Large intestine (tissue), 3 donors: Measurements from ENCODE around the gene PDGFA. TPM values are rescaled to one million over a fixed set of nuclear protein-coding genes. Genes with fewer than 3 reads are reported as not detected.

Experiments used
- DNase-seq, 2 donors: peaks; one replicate each; pipeline versions ENCODE4 v3.0.0 to v3.0.0-alpha.2; 2013
- H3K27ac ChIP-seq: one replicate; pipeline ENCODE4 v1.5.1; 2013; ENCODE audit warnings: low read length
- H3K27me3 ChIP-seq: 2 replicates; pipeline ENCODE4 v1.6.1; 2013; ENCODE audit warnings: low read length; ENCODE audit not compliant: control insufficient read depth, insufficient read depth
- H3K36me3 ChIP-seq: 2 replicates; pipeline ENCODE4 v1.6.1; 2013; ENCODE audit warnings: low read length; ENCODE audit not compliant: control insufficient read depth, insufficient read depth
- H3K4me1 ChIP-seq: one replicate; pipeline ENCODE4 v1.6.1; 2013; ENCODE audit warnings: low read length; ENCODE audit not compliant: control insufficient read depth, insufficient read depth
- H3K4me3 ChIP-seq: one replicate; pipeline ENCODE4 v1.5.1; 2013; ENCODE audit warnings: low read length
- H3K9me3 ChIP-seq: one replicate; pipeline ENCODE4 v1.6.1; 2013; ENCODE audit warnings: mild to moderate bottlenecking, low read depth, low read length, moderate library complexity; ENCODE audit not compliant: control insufficient read depth
- WGBS: methylation state at CpG from one replicate; pipeline ENCODE4 v1.1.5; 2013; ENCODE audit warnings: low lambda C conversion rate; ENCODE audit not compliant: insufficient coverage; 5-methylcytosine and 5-hydroxymethylcytosine counted together
- polyA plus RNA-seq: library from polyadenylated mRNA; unstranded; fragments of 120-200 nt; gene quantifications from one replicate; pipeline ENCODE4 v1.2.1, GENCODE V29; 2013

The PDGFA gene
- polyA plus RNA-seq, 1 donor, result 104 TPM

GRCh38 chr7:536231-536630 is 16.6 kb upstream of the PDGFA start:
- 100% methylated on average over 1 of the region's 12 CpGs for WGBS

GRCh38 chr7:534959-535358 is 15.3 kb upstream of the PDGFA start:
- peaks cover 12% of the 10 kb centered on the region for H3K9me3 ChIP-seq
- no peaks in the 10 kb centered on the region for H3K36me3 ChIP-seq
- H3K4me3 ChIP-seq, result no peak overlapping the region
- no peak for DNase-seq
- peaks cover 2% of the 10 kb centered on the region for H3K27me3 ChIP-seq
- peaks cover 25% of the 10 kb centered on the region for H3K4me1 ChIP-seq
- WGBS, result no CpG with 5 or more reads among the region's 10 CpGs
- H3K27ac ChIP-seq, result no peak overlapping the region

More at GRCh38 chr7:536231-536630, 16.6 kb upstream of the PDGFA start:
- Histone ChIP-seq H3K9me3 (peaks cover 17% of the 10 kb centered on the region), H3K36me3 (no peaks in the 10 kb centered on the region), H3K27ac (no peak overlapping the region), H3K4me1 (peaks cover 31% of the 10 kb centered on the region), H3K4me3 (no peak overlapping the region), H3K27me3 (no peaks in the 10 kb centered on the region)
- DNase-seq, result no peak

GRCh38 chr7:534075-534474 is 14.4 kb upstream of the PDGFA start:
- Histone ChIP-seq H3K27ac (no peak overlapping the region), H3K9me3 (peaks cover 12% of the 10 kb centered on the region), H3K27me3 (peaks cover 2% of the 10 kb centered on the region), H3K4me3 (no peak overlapping the region), H3K4me1 (peaks cover 17% of the 10 kb centered on the region), H3K36me3 (no peaks in the 10 kb centered on the region)
- DNase-seq, result no peak
- WGBS, result 92% methylated on average over 2 of the region's 8 CpGs

GRCh38 chr7:533266-533665 is 13.6 kb upstream of the PDGFA start:
- no CpG with 5 or more reads among the region's 17 CpGs for WGBS
- no peak overlapping the region for H3K27ac ChIP-seq
- peaks cover 12% of the 10 kb centered on the region for H3K9me3 ChIP-seq
- peaks cover 2% of the 10 kb centered on the region for H3K27me3 ChIP-seq
- peaks cover 9% of the 10 kb centered on the region for H3K4me1 ChIP-seq
- H3K36me3 ChIP-seq, result no peaks in the 10 kb centered on the region
- no peak overlapping the region for H3K4me3 ChIP-seq
- no peak for DNase-seq

GRCh38 chr7:532379-533143 is 12.9 kb upstream of the PDGFA start:
- Histone ChIP-seq H3K36me3 (no peaks in the 10 kb centered on the region), H3K27ac (no peak overlapping the region)
- WGBS, result no CpG with 5 or more reads among the region's 15 CpGs

GRCh38 chr7:531777-532176 is 12.1 kb upstream of the PDGFA start:
- H3K27me3 ChIP-seq, result peaks cover 2% of the 10 kb centered on the region
- no CpG with 5 or more reads among the region's 10 CpGs for WGBS
- no peak overlapping the region for H3K27ac ChIP-seq
- H3K9me3 ChIP-seq, result peaks cover 4% of the 10 kb centered on the region
- no peak overlapping the region for H3K4me3 ChIP-seq
- no peaks in the 10 kb centered on the region for H3K36me3 ChIP-seq
- no peak for DNase-seq
- no peaks in the 10 kb centered on the region for H3K4me1 ChIP-seq

More at GRCh38 chr7:532379-533143, 12.9 kb upstream of the PDGFA start:
- peaks cover 8% of the 10 kb centered on the region for H3K9me3 ChIP-seq
- DNase-seq, result no peak
- peaks cover 2% of the 10 kb centered on the region for H3K4me1 ChIP-seq
- H3K4me3 ChIP-seq, result no peak overlapping the region
- peaks cover 2% of the 10 kb centered on the region for H3K27me3 ChIP-seq

- H3K36me3 ChIP-seq, result no peaks in the 10 kb centered on the region
- DNase-seq, result no peak
- peaks cover 6% of the 10 kb centered on the region for H3K4me1 ChIP-seq
- peaks cover 2% of the 10 kb centered on the region for H3K27me3 ChIP-seq
- H3K9me3 ChIP-seq, result peaks cover 3% of the 10 kb centered on the region
- no peak overlapping the region for H3K27ac ChIP-seq
- 100% methylated on average over 2 of the region's 2 CpGs for WGBS
- no peak overlapping the region for H3K4me3 ChIP-seq
Observed at GRCh38 chr7:528451-528850, 8.8 kb upstream of the PDGFA start.

- no peak overlapping the region for H3K4me3 ChIP-seq
- WGBS, result no CpG with 5 or more reads among the region's 4 CpGs
- no peaks in the 10 kb centered on the region for H3K36me3 ChIP-seq
- DNase-seq, result no peak
- H3K4me1 ChIP-seq, result peaks cover 13% of the 10 kb centered on the region
- peaks cover 5% of the 10 kb centered on the region for H3K9me3 ChIP-seq
- no peak overlapping the region for H3K27ac ChIP-seq
- peaks cover 8% of the 10 kb centered on the region for H3K27me3 ChIP-seq
Observed at GRCh38 chr7:527723-528122, 8.1 kb upstream of the PDGFA start.

GRCh38 chr7:526460-527034 is 6.9 kb upstream of the PDGFA start:
- no peak overlapping the region for H3K27ac ChIP-seq
- H3K4me3 ChIP-seq, result no peak overlapping the region
- peaks cover 12% of the 10 kb centered on the region for H3K9me3 ChIP-seq
- peaks cover 20% of the 10 kb centered on the region for H3K4me1 ChIP-seq
- no peak for DNase-seq
- WGBS, result no CpG with 5 or more reads among the region's 22 CpGs
- peaks cover 19% of the 10 kb centered on the region for H3K27me3 ChIP-seq
- no peaks in the 10 kb centered on the region for H3K36me3 ChIP-seq

GRCh38 chr7:525740-526139 is 6.1 kb upstream of the PDGFA start:
- Histone ChIP-seq H3K9me3 (peaks cover 15% of the 10 kb centered on the region), H3K36me3 (no peaks in the 10 kb centered on the region), H3K4me3 (no peak overlapping the region), H3K27ac (no peak overlapping the region), H3K27me3 (peaks cover 26% of the 10 kb centered on the region), H3K4me1 (peaks cover 28% of the 10 kb centered on the region)
- no CpG with 5 or more reads among the region's 12 CpGs for WGBS
- no peak for DNase-seq
